Body of pancreas (tissue), 4 donors: ENCODE data around the gene CRNKL1. TPM values are rescaled to one million over a fixed set of nuclear protein-coding genes. Genes with fewer than 3 reads are reported as not detected.

Experiments
- ATAC-seq: fragments of 150-250 bp; one replicate; pipeline ENCODE4 v1.9.1; 2016
- DNase-seq, 4 donors: peaks; one replicate each; pipeline ENCODE4 v3.0.0-alpha.2; 2019
- H3K27ac ChIP-seq, 4 donors: fragments of 200-600 bp; sonication (generic); 1 replicate in 3 of 4; 2 replicates in 1 of 4; pipeline versions ENCODE4 v1.5.1 to v1.6.1; 2016 to 2019; ENCODE audit warnings: mild to moderate bottlenecking in 1 of 4, mixed read lengths in 1 of 4, moderate library complexity in 1 of 4
- H3K27me3 ChIP-seq, 2 donors: fragments of 200-600 bp; sonication (generic); one replicate each; pipeline ENCODE4 v1.6.0; 2016; ENCODE audit warnings: mild to moderate bottlenecking in 1 of 2
- H3K36me3 ChIP-seq, 2 donors: fragments of 200-600 bp; sonication (generic); replicated peaks in 1 of 2; 2 replicates each; pipeline ENCODE4 v1.5.1; 2016; ENCODE audit warnings: low read depth in 2 of 2; ENCODE audit not compliant: insufficient read depth in 1 of 2
- H3K4me1 ChIP-seq: fragments of 200-600 bp; sonication (generic); one replicate; pipeline ENCODE4 v1.6.0; 2016
- H3K4me3 ChIP-seq, 2 donors: fragments of 200-600 bp; sonication (generic); 1 replicate in 1 of 2; 2 replicates in 1 of 2; pipeline ENCODE4 v1.5.1; 2016 to 2019
- H3K9me3 ChIP-seq, 3 donors: fragments of 200-600 bp; sonication (generic); 1 replicate in 2 of 3; 2 replicates in 1 of 3; pipeline ENCODE4 v1.5.1; 2016
- CTCF ChIP-seq, 7 experiments: fragments of 450-650 bp in 4 of 7; fragments of 200-600 bp in 3 of 7; sonication (generic) in 3 of 7; IDR thresholded peaks; one replicate each; pipeline ENCODE4 v1.5.1; 2016 to 2019; ENCODE audit warnings: antibody characterized with exemption in 7 of 7
- POLR2A ChIP-seq, 3 donors: fragments of 450-650 bp; IDR thresholded peaks; one replicate each; pipeline ENCODE4 v1.6.1; 2016; ENCODE audit warnings: antibody characterized with exemption in 3 of 3, mild to moderate bottlenecking in 2 of 3
- WGBS, 2 donors: methylation state at CpG; one replicate each; pipeline ENCODE4 v1.1.5; 2017; 5-methylcytosine and 5-hydroxymethylcytosine counted together
- intact Hi-C: fragments of 100-400 bp; cut with DNase I; formaldehyde crosslinking; loops from one replicate; pipeline ENCODE4 v1.15.1; 2023
- total RNA-seq, 2 donors: library from RNA; depleted of rRNA; stranded (reverse); fragments of >200 nt; gene quantifications; one replicate each; pipeline ENCODE4 v1.1.0, GENCODE V29; 2016

CRNKL1 gene
- total RNA-seq, 2 donors from 2014 or later: 12.5 to 28.3 TPM

DNA sequence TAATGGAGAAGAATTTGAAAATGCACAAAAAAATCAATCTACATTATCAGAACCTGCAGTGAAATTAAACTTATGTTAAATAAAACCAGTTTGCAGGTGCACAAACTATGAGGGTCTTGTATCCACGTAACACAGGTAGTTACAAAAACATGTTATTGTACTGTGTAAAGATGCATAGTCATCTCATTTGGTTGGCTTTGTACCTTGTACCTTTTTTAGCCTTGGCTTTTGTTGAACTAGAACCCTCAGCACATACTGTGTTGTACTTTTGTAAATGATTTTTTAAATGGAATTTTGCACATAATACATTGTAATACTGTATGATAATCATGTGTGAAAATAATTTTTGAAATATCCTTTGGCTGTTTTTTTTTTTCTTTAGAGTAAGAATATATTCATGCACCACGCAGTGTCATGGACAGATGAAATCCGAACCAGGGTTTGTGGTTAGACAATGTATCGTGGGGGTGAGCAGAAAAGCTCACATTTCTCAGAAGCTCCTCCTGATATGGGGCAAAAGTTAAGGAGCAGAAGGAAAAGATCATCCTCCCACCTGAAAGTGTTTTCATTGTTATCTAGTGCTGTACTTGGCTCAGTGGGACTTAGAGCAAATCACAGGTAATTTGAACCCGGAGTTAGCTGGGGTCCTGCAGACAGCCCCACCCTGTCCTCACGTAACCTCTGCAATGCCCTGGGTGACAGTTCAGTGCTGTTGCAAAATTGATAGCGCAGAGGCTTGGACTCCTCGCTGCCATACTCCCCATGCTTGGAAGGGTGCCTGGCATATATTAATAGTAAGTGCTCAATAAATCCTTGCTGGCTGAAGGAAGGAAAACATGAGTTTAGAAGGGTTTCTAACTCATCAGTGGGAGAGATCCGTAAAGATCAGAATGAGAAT, 49.9 kb downstream of the CRNKL1 start:
- no peaks in the 10 kb centered on the region for H3K27me3 ChIP-seq
- no peak for TF ChIP-seq CTCF (IDR thresholded peaks at IDR 0.05)
- TF ChIP-seq POLR2A (IDR thresholded peaks at IDR 0.05): no peak
- intact Hi-C loops: loop anchor here (10.0 kb wide), 1 partner anchor 308 kb away; no protein-coding TSS in a partner anchor
- ATAC-seq (no peak), DNase-seq (no peak)
- H3K9me3 ChIP-seq: no peaks in the 10 kb centered on the region
- peak overlapping the region; percentile 19 to 69 (median 63) for H3K27ac ChIP-seq
- no peak overlapping the region for H3K4me3 ChIP-seq
- peaks cover 0 to 7% of the 10 kb centered on the region in 2 donors for H3K36me3 ChIP-seq
- 49 to 63% methylated on average over 9 of the region's 9 CpGs for WGBS, 2 donors
- peaks cover 70% of the 10 kb centered on the region for H3K4me1 ChIP-seq

DNA sequence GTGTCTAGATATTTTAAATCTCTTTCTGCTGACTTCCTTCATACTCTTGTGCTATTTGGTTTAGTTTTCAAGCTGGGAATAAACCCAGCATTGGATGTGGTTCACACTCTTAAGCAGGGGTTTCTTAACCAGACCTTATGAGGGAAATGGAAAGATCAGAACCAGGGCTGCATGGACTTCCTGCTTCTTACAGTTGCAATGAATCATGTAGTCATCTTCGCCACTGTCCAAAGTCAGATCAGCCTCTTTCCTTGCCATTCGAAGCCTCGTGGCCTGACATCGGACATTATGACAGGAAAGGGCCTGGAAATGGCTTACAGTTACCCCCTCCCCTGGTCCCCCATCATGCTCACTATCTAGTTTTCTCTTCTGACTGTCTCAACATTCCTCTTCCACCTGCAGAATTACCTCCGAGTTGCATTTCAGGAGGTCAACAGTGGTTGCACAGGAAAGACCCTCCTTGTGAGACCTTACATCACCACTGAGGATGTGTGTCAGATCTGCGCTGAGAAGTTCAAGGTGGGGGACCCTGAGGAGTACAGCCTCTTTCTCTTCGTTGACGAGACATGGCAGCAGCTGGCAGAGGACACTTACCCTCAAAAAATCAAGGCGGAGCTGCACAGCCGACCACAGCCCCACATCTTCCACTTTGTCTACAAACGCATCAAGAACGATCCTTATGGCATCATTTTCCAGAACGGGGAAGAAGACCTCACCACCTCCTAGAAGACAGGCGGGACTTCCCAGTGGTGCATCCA, 51.9 kb downstream of the CRNKL1 start:
- Histone ChIP-seq H3K4me1 (peaks cover 78% of the 10 kb centered on the region), H3K9me3 (no peaks in the 10 kb centered on the region), H3K27ac (peak overlapping the region in 3 of 4 donors; percentile 22 to 70 (median 64)), H3K36me3 (peaks cover 0 to 14% of the 10 kb centered on the region in 2 donors), H3K27me3 (no peaks in the 10 kb centered on the region), H3K4me3 (no peak overlapping the region)
- ATAC-seq: no peak
- intact Hi-C loops: loop anchor here (10.0 kb wide), 1 partner anchor 306 kb away; no protein-coding TSS in a partner anchor
- no peak for DNase-seq
- WGBS, 2 donors: 79 to 82% methylated on average over 13 to 14 of the region's 14 CpGs
- TF ChIP-seq POLR2A (IDR thresholded peaks at IDR 0.05): no peak

DNA sequence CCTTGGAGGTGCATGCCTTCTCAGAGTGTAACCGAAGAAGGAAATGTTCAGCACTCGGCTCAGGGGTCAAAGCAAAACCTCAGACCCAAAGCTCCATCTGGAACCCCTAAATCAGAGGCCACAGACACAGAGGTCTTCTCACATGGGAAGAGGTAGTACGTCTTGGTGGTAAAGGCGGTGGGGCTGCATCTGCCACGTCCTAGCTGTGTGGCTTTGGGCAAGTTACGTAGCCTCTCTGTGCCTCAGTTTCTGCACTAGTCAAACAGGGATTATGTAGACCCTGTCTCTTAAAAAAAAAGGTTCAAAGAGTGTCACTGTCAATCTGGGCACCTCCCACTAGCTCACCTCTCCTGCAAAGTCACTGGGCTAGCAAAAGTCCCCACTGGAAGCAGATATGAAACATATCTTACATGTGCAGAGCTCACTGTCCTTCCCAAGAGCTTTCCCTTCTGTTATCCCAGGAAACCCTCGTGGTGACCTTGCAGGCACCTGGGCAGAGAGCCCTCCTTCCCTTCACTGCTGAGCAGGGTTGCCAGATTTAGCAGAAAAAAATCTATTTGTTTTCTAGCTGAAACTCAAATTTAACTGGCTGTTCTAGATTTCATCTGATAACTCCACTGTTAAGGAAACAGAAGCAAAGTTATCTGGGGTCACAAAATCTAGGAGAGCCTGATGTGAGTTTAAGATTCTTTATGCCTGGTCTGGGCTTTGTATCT, 53.1 kb downstream of the CRNKL1 start:
- H3K36me3 ChIP-seq: peaks cover 0 to 14% of the 10 kb centered on the region in 2 donors
- no peak overlapping the region for H3K4me3 ChIP-seq
- TF ChIP-seq POLR2A (IDR thresholded peaks at IDR 0.05): no peak
- TF ChIP-seq CTCF (IDR thresholded peaks at IDR 0.05): no peak
- intact Hi-C loops: no loop called here
- no peaks in the 10 kb centered on the region for H3K27me3 ChIP-seq
- ATAC-seq: peak; percentile 80
- H3K4me1 ChIP-seq: peaks cover 73% of the 10 kb centered on the region
- H3K9me3 ChIP-seq: no peaks in the 10 kb centered on the region
- H3K27ac ChIP-seq: peak overlapping the region; percentile 43 to 70 (median 56)
- 40 to 41% methylated on average over 7 of the region's 7 CpGs for WGBS, 2 donors
- DNase-seq: peak; percentile 70 to 83 (median 76)

DNA sequence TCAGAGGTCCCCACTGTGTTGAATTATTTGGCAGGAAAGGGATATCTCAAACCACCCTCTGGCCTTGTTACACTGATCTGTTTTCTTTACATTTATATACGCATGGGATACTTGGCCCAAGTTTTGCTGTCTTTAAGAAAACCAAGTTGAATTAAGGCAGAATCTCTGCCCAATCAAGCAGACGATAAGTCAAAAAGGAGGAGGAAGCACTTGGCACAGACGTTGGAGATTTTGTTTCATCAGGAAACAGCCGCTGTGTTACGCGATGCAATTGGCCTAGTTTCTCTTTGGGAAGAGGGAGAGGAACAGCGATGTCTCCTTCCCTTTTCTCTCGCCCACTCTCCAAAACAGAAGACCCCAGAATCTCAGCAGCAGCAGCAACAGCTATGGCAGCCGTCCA, 55.3 kb downstream of the CRNKL1 start:
- DNase-seq (no peak), ATAC-seq (no peak)
- Histone ChIP-seq H3K9me3 (no peaks in the 10 kb centered on the region), H3K4me1 (peaks cover 66% of the 10 kb centered on the region), H3K27ac (peak overlapping the region in 2 of 4 donors; percentile 15 to 39), H3K36me3 (peaks cover 0 to 14% of the 10 kb centered on the region in 2 donors), H3K27me3 (no peaks in the 10 kb centered on the region), H3K4me3 (no peak overlapping the region)
- intact Hi-C loops: no loop called here
- 33 to 53% methylated on average over 7 to 9 of the region's 9 CpGs for WGBS, 2 donors
- TF ChIP-seq POLR2A (IDR thresholded peaks at IDR 0.05): no peak
- TF ChIP-seq CTCF (IDR thresholded peaks at IDR 0.05): no peak
